CD4-positive, alpha-beta T cell treated with Interleukin-12 subunit alpha and Interleukin-12 subunit beta, for 1 hour (primary cell): ENCODE results near the gene SLC25A39.

Source experiments
- DNase-seq: peaks from one replicate; pipeline ENCODE4 v3.0.0-alpha.2; 2020

SLC25A39 gene

GRCh38 chr17:44311562-44312181 lies 13.0 kb downstream of the SLC25A39 start:
- no peak for DNase-seq

DNA sequence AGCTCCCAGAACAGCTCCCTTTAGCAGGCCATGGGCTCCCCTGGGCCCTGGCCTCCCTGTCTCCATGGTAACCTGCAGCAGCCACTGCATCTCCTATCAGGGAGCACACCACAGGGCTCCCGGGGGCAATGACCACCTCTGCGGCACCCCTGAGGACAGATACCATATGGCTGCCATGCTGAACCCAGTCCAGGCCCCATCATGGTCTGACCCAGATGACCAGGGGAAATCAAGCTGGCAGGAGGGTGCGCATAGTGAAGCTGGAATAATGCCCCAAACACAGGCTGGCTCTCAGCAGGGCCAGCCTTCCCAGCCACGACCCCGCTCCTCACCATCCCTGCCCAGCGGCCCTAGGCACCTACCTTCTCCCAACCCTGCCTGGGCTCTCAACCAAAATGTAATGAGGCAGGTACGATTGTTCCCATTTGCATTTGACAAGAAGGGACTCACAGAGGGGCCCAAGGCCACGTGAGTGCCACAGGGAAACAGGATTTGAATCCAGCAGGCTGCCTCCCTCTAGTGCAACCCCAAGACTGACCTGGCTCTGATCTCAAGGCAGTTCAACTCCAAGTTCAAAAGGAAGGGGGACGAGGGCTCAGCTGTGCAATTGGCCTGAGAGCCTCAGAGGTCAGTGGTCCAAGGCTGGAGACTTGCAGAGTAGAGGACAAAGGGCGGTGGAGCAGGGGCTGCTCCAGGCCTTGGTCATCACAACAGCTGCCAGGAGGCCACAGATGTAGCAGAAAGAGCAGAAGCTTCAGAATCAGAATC lies 13.8 kb downstream of the SLC25A39 start:
- no peak for DNase-seq

DNA sequence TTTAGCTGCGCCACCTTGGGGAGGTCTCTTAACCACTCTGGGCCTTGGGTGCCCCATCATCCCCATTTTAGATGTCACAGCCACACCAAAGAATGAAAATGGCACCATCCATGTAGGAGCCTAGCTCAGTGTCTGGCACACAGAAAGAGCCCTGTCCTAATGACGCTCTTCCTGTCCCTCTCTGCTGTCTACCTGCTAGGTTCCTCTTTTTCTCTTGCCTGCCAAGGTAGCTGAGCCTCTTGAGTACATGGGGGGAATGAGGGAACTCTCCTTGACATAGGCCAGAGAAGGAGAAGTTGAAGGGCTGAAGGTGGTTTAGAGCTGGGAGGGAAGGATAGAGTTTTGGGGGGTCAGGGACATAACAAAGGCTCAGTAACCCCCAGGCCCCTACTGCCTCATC lies 14.4 kb downstream of the SLC25A39 start:
- no peak for DNase-seq

- DNase-seq = no peak
These were observed 15.2 kb downstream of the SLC25A39 start for GRCh38 chr17:44309472-44309871.

- DNase-seq = no peak
These were observed 15.8 kb downstream of the SLC25A39 start for GRCh38 chr17:44308865-44309264.

- DNase-seq = peak; percentile 90
These were observed 16.3 kb downstream of the SLC25A39 start, which contains the start of gene RUNDC3A for GRCh38 chr17:44308320-44308818. Gene RUNDC3A (plus strand): TSS chr17:44308601. CDS start chr17:44308833, 232 bp downstream.

DNA sequence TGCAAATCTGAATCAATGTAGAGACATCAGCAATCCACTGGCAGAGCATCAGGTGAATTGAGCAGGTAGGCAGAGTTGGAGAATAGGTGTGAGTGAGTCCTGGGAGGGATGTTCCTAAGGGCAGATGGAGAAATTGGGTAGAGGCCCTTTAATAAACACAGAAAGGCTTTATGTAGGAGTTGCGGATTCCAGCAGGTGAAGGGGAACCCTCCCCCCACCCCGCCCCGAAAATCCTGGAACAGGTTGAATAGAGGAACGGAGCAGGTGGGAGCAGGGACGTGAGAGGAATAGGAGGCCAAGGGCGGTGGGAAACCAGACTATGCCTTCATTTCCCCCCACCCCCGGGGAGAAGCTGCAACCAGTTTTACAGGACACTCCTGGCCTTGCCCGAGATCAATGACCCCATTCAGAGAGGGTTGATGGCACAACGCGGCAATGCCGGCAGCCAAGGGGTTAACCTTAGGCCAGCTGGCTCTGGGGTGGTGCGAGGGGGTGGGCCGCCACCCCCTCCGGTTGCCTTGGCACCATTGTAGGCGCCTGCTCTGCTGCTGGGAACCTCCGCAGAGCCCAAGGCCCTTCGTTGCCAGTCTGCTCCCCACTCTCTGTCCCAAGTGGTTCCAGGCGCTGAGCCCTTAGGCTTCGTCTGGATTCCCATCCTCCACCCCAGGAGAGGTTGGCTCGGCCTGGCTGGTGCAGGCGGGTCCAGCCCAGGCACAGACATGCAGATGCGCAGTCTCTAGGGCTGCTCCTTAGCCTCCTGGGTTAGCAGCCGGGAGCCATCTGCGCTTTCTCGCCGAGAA lies 17.0 kb downstream of the SLC25A39 start:
- no peak for DNase-seq

- DNase-seq = no peak
These were observed 20.0 kb downstream of the SLC25A39 start for GRCh38 chr17:44304651-44305050.

- no peak for DNase-seq
These were observed 26.6 kb downstream of the SLC25A39 start for GRCh38 chr17:44297975-44298374.

- DNase-seq = no peak
These were observed 31.0 kb downstream of the SLC25A39 start for GRCh38 chr17:44293509-44294226.

DNA sequence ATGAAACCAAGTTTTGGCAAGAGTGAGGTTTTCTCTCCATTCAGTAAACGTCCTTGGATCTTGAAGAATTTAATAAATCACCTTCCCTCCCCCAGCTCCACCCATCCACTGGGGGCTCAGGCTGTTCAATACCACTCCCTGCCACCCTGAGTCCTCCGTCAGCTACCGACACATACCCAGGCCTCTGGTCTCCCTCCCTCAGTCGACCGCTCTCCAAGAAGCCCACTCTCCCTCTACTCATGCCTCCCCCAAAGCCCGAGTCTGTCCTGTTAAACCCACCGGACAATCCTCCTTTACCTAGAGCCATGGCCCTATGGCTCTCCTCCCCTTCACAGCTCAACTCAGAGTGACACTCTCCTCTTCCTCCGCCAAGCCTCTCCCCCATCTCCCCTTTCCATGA lies 37.0 kb downstream of the SLC25A39 start:
- no peak for DNase-seq

DNA sequence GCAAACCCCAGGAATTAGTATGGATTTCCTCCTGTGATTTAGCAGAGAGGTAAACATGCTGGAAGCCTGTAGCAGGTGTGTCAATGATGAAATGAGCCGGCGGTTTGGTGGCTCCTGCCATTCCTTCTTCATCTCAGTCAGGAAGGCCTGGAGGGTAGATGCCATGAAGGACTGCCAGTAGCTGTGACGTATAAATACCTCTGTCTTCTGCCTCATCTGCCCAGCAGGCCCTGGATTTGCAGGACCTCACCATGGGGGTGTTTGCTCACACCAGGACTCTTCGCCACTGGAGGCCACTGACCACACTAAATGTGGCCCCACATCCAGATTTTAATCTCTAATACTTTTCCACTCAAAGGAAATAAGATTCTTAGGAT lies 40.6 kb downstream of the SLC25A39 start:
- DNase-seq = no peak

- no peak for DNase-seq
These were observed 41.1 kb downstream of the SLC25A39 start for GRCh38 chr17:44283344-44284023.

DNA sequence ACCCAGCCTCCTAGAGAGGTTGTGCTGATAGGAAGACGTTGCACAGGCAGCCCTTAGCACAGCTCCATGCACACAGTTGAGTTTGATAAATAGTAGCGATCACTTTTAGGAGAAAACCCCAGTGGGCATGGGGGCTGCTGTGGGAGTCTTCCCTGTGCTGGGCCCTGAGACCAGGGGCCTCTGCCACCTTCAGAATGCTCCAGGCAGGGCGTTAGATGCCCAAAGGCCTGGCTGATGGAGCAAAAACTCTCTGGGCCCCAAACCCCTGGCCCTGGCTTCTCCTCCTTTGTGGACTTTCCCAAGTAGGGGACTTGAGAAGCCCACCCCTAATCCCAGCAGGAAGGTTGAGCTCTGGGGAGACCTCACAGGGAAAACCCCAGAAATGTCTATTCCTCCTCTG lies 42.4 kb downstream of the SLC25A39 start:
- no peak for DNase-seq

DNA sequence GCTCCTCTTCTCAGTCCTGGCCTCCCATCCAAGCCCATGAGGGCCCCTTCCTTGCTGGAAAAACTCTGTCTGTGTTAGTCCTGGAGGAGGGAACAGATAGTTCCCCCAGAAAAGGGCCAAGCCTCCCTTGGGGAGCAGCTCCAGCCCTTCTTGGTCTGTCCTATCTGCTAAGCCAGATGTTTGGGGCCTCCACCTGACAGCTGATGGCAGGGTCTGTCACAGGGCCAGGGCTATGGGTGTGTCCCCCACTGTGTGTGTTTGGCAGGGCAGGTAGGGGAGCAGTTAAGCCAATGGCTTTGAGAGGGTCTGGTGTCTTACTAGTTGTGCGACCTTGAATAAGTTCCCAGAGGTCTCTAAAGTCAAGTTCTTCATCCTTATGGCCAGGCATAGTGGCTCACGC lies 43.1 kb downstream of the SLC25A39 start:
- DNase-seq = no peak

- no peak for DNase-seq
These were observed 44.2 kb downstream of the SLC25A39 start for GRCh38 chr17:44280392-44280937.

DNA sequence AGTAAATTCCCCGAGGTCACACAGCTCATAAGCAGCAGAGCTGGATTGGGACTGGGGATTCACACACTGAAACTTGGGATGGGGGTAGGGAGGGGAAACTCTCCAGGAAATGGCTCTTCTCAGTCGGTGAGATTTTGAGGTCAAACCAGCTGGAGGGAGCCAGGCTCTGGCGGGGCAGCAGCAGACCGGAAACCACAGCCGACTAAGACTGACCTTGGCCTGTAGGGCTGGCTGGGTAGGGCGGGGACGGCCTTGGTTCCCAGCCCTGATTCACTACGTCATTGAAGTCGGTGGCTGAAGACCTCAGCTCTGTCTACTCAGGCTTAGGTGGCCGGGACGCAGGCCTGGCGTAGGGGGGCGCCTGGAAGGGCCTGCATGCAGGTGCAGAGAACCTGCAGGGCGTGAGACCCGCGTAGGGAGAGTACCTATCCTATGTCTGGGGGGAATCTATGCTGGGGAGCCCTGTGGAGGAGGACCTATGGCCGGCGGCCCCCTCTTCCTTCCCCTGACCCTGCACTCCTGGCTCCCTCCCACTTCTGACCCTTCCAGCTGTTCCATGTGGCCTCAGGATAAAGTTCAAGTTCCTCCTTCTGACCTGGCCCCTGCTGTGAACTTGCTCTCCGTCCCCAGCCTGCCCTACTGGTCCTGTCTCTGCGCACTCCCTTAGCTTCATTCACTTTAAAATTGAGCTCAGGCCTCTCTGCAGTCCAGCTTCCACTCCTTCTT lies 44.8 kb downstream of the SLC25A39 start:
- DNase-seq = peak; percentile 37

DNA sequence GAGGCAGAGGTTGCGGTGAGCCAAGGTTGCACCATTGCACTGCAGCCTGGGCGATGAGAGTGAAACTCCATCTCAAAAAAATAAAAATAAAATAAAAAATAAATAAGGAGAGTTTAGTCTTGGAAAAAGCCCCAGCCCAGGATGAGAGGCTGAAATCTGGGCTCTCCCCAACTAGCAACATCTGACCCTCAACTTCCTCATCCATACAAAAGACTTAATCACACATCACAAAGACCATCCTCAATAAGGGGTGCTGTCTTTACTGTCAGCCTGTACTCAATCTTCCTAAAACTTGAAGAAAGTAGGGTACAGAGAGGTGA lies 45.3 kb downstream of the SLC25A39 start:
- no peak for DNase-seq

DNA sequence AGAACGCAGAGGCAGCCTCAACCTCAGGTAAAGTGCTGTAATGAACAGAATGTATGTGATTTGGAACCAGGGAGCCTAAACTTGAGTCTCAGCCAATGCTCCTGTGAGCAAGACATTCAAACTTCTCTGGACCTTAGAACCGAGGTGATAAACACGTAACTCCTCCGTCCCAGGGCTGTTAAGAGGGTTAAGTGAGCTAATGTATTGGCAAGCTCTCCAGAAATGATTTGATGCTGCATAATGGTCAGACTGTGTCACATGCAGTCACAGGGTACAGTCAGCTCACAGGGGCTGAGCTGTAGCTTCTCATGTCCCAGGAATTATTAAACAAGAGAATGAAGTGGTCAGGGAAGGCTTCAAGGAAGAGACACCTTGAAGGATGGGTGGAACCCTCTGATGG lies 46.6 kb downstream of the SLC25A39 start:
- no peak for DNase-seq

DNA sequence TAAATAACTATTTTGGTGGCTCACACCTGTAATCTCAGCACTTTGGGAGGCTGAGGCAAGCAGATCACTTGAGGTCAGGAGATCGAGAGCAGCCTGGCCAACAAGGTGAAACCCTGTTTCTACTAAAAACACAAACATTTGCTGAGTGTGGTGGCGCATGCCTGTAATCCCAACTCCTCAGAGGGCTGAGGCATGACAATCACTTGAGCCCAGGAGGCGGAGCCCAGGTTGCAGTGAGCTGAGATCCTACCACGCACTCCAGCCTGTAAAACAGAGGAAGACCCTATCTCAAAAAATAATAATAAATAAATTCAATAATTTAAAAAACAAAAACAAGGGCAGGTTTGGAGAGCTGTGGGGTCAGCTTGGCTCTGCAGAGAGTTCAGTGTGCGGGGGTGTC lies 51.0 kb downstream of the SLC25A39 start:
- no peak for DNase-seq

GRCh38 chr17:44272954-44273353 lies 51.7 kb downstream of the SLC25A39 start:
- DNase-seq = no peak
